Psoas muscle (tissue), 8 donors: Measurements from ENCODE around the gene DSCAM. TPM values are rescaled to one million over a fixed set of nuclear protein-coding genes. Genes with fewer than 3 reads are reported as not detected.

ENCODE experiments used
- ATAC-seq, 4 donors: fragments of 200-7000 bp; cut with Tn5 transposase; one replicate each; pipeline ENCODE4 v1.9.1; 2020; ENCODE audit warnings: moderate library complexity in 3 of 4, mild to moderate bottlenecking in 2 of 4
- DNase-seq, 2 donors: peaks; one replicate each; pipeline ENCODE4 v3.0.0-alpha.2; 2020
- H3K27ac ChIP-seq: fragments of 200-600 bp; one replicate; pipeline ENCODE4 v1.8.0; 2022
- H3K27me3 ChIP-seq, 3 donors: fragments of 200-600 bp in 1 of 3; one replicate each; pipeline versions ENCODE4 v1.6.1 to v1.8.0; 2013 to 2022; ENCODE audit warnings: low read length in 2 of 3, mild to moderate bottlenecking in 2 of 3, moderate library complexity in 1 of 3; ENCODE audit not compliant: insufficient read depth in 3 of 3
- H3K36me3 ChIP-seq, 2 donors: fragments of 200-600 bp in 1 of 2; one replicate each; pipeline versions ENCODE4 v1.6.1 to v1.8.0; 2013 to 2022; ENCODE audit warnings: low read depth in 1 of 2, mild to moderate bottlenecking in 1 of 2, moderate library complexity in 1 of 2; ENCODE audit not compliant: insufficient read depth in 1 of 2
- H3K4me1 ChIP-seq: fragments of 200-600 bp; one replicate; pipeline ENCODE4 v1.8.0; 2022
- H3K4me3 ChIP-seq: fragments of 200-600 bp; one replicate; pipeline ENCODE4 v1.8.0; 2022; ENCODE audit warnings: mild to moderate bottlenecking
- H3K9me3 ChIP-seq: fragments of 200-600 bp; one replicate; pipeline ENCODE4 v1.8.0; 2022
- WGBS, 3 donors: extraction: QIAGEN DNeasy Blood & Tissue Kit; methylation state at CpG; one replicate each; pipeline versions ENCODE4 v1.1.6 to v1.1.7; 2013; 5-methylcytosine and 5-hydroxymethylcytosine counted together
- intact Hi-C, 2 donors: fragments of 100-400 bp; cut with DNase I; formaldehyde crosslinking; loops; one replicate each; pipeline versions ENCODE4 v1.11.0 to v1.14.2; 2022
- polyA plus RNA-seq, 3 donors: library from polyadenylated mRNA; stranded (reverse); fragments of 200-250 nt; gene quantifications; one replicate each; pipeline ENCODE4 v1.2.3, GENCODE V29; 2013
- total RNA-seq, 4 donors: library from RNA; stranded (reverse); fragmentation: NEBNext Ultra II Directional in 2 of 4; extraction: Animal tissue kit (Norgen Biotek cat#: 25700) in 2 of 4; gene quantifications; one replicate each; pipeline versions ENCODE4 v1.2.1 to v1.2.4, GENCODE V29; 2021 to 2023
- TF ChIP-seq, protein P1 (sequence below): fragments of 200-600 bp; IDR thresholded peaks from one replicate; pipeline ENCODE4 v1.8.0; 2022; ENCODE audit warnings: antibody characterized with exemption
- donor health status: healthy with polysubstance abuse.
- donor health status: DM: no; HTN: no; CAD: no; lungs with moderate emphysema.
- donor health status: Bipolar disorder and iron deficiency.
- donor health status: healthy.
- donor health status: DM: yes; HTN: yes; CAD: no.
- donor health status: DM: no; HTN: no; CAD: no.
- donor health status: DM: no; HTN: no; CAD: no.
- donor health status: DM: yes; HTN: yes; CAD: no.

DSCAM gene
- total and polyA plus RNA-seq, 7 donors: 0.03 to 0.04 TPM; not detected in 5

- WGBS, 3 donors: 96 to 97% (median 97%) methylated on average over 4 of the region's 4 CpGs
- no peak for DNase-seq
- H3K4me3 ChIP-seq: no peak overlapping the region
- H3K27me3 ChIP-seq: no peaks in the 10 kb centered on the region
- no peaks in the 10 kb centered on the region for H3K9me3 ChIP-seq
- TF ChIP-seq, protein P1, sequence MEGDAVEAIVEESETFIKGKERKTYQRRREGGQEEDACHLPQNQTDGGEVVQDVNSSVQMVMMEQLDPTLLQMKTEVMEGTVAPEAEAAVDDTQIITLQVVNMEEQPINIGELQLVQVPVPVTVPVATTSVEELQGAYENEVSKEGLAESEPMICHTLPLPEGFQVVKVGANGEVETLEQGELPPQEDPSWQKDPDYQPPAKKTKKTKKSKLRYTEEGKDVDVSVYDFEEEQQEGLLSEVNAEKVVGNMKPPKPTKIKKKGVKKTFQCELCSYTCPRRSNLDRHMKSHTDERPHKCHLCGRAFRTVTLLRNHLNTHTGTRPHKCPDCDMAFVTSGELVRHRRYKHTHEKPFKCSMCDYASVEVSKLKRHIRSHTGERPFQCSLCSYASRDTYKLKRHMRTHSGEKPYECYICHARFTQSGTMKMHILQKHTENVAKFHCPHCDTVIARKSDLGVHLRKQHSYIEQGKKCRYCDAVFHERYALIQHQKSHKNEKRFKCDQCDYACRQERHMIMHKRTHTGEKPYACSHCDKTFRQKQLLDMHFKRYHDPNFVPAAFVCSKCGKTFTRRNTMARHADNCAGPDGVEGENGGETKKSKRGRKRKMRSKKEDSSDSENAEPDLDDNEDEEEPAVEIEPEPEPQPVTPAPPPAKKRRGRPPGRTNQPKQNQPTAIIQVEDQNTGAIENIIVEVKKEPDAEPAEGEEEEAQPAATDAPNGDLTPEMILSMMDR: no peak
- intact Hi-C loops: no loop called here
- H3K4me1 ChIP-seq: no peaks in the 10 kb centered on the region
- ATAC-seq: no peak
- no peaks in the 10 kb centered on the region for H3K36me3 ChIP-seq
- H3K27ac ChIP-seq: no peak overlapping the region
These were observed 241.9 kb downstream of the DSCAM start for GRCh38 chr21:40605094-40605493.

DNA sequence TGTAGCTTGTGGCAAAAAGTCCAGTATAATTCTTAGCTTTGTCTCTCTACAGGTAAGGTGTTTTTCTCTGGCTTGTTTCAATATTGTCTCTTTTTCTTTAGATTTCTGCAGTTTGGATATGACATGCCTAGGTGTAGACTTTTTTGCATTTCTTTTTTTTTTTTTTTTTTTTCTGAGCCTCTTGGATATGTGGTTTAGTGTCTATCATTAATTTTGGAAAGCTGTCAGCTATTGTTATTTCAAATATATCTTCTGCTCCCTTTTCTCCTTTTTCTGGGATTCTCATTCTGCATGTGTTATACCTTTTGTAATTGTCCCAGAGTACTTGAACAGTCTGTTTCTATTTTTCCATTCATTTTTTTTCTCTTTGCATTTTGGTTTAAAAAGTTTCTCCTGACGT lies 243.2 kb downstream of the DSCAM start:
- no peaks in the 10 kb centered on the region for H3K27me3 ChIP-seq
- intact Hi-C loops: no loop called here
- H3K9me3 ChIP-seq: no peaks in the 10 kb centered on the region
- DNase-seq (no peak), ATAC-seq (no peak)
- WGBS, 3 donors: 85 to 96% (median 85%) methylated on average over 1 of the region's 1 CpG
- H3K4me3 ChIP-seq: no peak overlapping the region
- TF ChIP-seq, protein P1: no peak
- no peaks in the 10 kb centered on the region for H3K36me3 ChIP-seq
- no peak overlapping the region for H3K27ac ChIP-seq
- H3K4me1 ChIP-seq: no peaks in the 10 kb centered on the region

- Histone ChIP-seq H3K36me3 (no peaks in the 10 kb centered on the region), H3K27me3 (no peaks in the 10 kb centered on the region), H3K9me3 (no peaks in the 10 kb centered on the region), H3K27ac (no peak overlapping the region), H3K4me1 (no peaks in the 10 kb centered on the region), H3K4me3 (no peak overlapping the region)
- TF ChIP-seq, protein P1: no peak
- peak in 1 of 2 donors; percentile 16 for DNase-seq
- ATAC-seq: no peak
- 58 to 64% (median 58%) methylated on average over 4 of the region's 4 CpGs for WGBS, 3 donors
- intact Hi-C loops: no loop called here
These were observed 244.9 kb downstream of the DSCAM start for GRCh38 chr21:40602080-40602479.

- 89 to 96% (median 92%) methylated on average over 8 of the region's 8 CpGs for WGBS, 3 donors
- intact Hi-C loops: no loop called here
- Histone ChIP-seq H3K4me3 (no peak overlapping the region), H3K36me3 (no peaks in the 10 kb centered on the region), H3K4me1 (no peaks in the 10 kb centered on the region), H3K27me3 (no peaks in the 10 kb centered on the region), H3K9me3 (no peaks in the 10 kb centered on the region), H3K27ac (no peak overlapping the region)
- no peak for DNase-seq
- ATAC-seq: no peak
- TF ChIP-seq, protein P1: no peak
These were observed 251.2 kb downstream of the DSCAM start for GRCh38 chr21:40595806-40596205.

DNA sequence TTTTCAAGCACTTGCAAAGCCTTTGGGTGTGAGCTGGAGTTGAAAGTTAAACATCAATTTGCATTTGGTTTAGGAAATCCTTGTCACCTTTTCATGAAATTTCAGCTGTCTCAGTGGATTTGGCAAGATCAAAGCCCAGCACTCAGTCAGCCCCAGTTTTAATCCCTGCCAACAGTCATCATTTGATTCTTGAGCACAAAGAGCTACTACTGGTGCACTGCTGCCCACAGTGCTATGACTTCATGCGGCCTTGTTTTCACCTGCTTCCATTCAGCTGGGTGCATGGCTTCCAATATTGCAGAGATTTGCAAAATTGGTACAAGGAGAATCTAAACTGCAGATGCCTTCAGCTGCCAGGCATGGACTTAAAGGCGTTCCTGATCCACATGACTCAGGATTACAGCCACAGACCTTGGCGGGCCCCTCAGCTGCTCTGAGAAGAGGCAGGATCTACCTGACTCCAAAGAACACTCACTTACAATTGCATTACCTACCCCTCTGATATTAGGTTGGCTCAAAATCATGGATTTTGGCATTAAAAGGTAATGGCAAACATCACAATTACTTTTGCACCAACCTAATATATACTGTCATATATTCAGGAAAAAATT lies 259.1 kb downstream of the DSCAM start:
- no peak overlapping the region for H3K27ac ChIP-seq
- H3K9me3 ChIP-seq: no peaks in the 10 kb centered on the region
- DNase-seq (no peak), ATAC-seq (no peak)
- WGBS, 3 donors: 57 to 59% (median 57%) methylated on average over 3 of the region's 3 CpGs
- intact Hi-C loops: no loop called here
- H3K4me3 ChIP-seq: no peak overlapping the region
- no peaks in the 10 kb centered on the region for H3K36me3 ChIP-seq
- H3K27me3 ChIP-seq: no peaks in the 10 kb centered on the region
- TF ChIP-seq, protein P1: no peak
- H3K4me1 ChIP-seq: no peaks in the 10 kb centered on the region
